A673 (cell line): ENCODE results near the gene USO1.
"Not testable (repeated sequence)": the region's sequence is repeated elsewhere in the genome, so short reads cannot be mapped to it uniquely, and the experiment has no call there.

Source experiments
- CTCF ChIP-seq: fragments of 300-800, 200-600 bp; sonication (generic); conservative IDR thresholded peaks from 2 replicates; pipeline ENCODE4 v1.5.1; 2017; ENCODE audit warnings: low read depth, mild to moderate bottlenecking, antibody characterized with exemption, low read length, moderate library complexity, mixed read lengths
- EZH2 ChIP-seq: fragments of 200-600 bp; sonication (generic); IDR thresholded peaks from 2 replicates; pipeline ENCODE4 v1.6.1; 2017; ENCODE audit warnings: borderline replicate concordance, low read depth, mild to moderate bottlenecking, mixed read lengths, antibody characterized with exemption, low read length; ENCODE audit not compliant: poor library complexity, severe bottlenecking

DNA sequence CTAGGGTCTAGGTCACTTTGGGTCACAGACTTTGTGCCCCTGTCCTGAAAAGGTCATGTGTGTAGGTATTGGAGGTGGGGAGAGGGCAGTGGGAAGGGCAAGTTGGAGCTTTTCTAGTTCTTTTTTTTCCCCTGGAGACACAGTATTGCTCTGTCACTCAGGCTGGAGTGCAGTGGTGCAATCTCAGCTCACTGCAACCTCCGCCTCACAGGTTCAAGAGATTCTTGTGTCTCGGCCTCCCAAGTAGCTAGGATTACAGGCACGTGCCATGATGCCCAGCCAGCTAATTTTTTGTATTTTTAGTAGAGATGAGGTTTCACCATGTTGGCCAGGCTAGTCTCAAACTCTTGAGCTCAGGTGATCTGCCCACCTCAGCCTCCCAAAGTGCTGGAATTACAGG lies 8.3 kb upstream of the USO1 start:
- TF ChIP-seq CTCF, EZH2: not testable (repeated sequence)
